GM12872 (cell line): ENCODE data around the gene EPHA2.

Experiments
- TF ChIP-seq, protein P1 (sequence below): IDR thresholded peaks from 3 replicates; pipeline ENCODE4 v1.5.1; 2011; ENCODE audit warnings: low read depth, mild to moderate bottlenecking, low read length, moderate library complexity; ENCODE audit not compliant: insufficient read depth

EPHA2 gene

GRCh38 chr1:16153096-16153998 lies 2.5 kb downstream of the EPHA2 start:
- TF ChIP-seq, protein P1, sequence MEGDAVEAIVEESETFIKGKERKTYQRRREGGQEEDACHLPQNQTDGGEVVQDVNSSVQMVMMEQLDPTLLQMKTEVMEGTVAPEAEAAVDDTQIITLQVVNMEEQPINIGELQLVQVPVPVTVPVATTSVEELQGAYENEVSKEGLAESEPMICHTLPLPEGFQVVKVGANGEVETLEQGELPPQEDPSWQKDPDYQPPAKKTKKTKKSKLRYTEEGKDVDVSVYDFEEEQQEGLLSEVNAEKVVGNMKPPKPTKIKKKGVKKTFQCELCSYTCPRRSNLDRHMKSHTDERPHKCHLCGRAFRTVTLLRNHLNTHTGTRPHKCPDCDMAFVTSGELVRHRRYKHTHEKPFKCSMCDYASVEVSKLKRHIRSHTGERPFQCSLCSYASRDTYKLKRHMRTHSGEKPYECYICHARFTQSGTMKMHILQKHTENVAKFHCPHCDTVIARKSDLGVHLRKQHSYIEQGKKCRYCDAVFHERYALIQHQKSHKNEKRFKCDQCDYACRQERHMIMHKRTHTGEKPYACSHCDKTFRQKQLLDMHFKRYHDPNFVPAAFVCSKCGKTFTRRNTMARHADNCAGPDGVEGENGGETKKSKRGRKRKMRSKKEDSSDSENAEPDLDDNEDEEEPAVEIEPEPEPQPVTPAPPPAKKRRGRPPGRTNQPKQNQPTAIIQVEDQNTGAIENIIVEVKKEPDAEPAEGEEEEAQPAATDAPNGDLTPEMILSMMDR, result no peak

- TF ChIP-seq, protein P1, result no peak
These were observed 3.3 kb downstream of the EPHA2 start for GRCh38 chr1:16152481-16153087.

- TF ChIP-seq, protein P1, result no peak
These were observed 3.9 kb downstream of the EPHA2 start for GRCh38 chr1:16151995-16152384.

DNA sequence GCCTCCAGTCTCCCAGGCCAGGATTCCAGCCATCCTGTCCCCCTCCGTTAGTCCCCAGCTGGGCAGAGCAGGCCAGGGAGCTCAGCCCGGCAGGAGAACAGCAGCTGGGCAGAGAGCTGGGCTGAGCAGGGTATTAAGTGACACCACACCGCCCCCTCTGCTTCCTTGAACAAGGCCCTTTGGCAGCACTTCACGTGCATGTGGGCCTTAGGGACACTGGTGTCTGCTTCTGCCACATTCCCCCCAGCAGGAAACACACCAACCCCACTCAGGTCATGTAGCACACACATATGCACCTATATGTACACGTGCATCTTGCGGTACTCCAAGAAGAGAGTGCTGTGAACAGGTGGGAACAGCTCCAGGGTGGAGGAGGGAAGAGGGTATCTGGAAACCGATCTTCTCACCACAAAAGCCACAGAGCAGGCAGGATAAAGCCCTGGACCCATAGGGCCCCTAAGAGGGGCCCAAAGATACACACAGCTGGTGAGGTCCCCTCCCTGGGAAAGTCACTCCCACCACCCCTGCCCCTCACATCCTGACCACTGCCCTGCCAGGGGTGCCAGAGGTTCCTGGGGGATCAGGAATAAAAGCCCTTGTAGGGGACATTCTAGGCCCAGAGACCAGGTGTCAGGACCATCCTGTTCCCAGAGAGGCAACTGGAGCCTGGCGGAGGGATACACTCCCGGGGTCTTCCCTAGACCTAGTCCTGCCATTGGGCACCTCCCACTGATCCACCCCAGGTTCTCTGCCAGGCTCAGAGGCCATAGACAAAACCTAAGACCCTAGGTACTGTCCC lies 4.5 kb downstream of the EPHA2 start:
- TF ChIP-seq, protein P1, result no peak

GRCh38 chr1:16150508-16150907 lies 5.4 kb downstream of the EPHA2 start:
- TF ChIP-seq, protein P1, result no peak

DNA sequence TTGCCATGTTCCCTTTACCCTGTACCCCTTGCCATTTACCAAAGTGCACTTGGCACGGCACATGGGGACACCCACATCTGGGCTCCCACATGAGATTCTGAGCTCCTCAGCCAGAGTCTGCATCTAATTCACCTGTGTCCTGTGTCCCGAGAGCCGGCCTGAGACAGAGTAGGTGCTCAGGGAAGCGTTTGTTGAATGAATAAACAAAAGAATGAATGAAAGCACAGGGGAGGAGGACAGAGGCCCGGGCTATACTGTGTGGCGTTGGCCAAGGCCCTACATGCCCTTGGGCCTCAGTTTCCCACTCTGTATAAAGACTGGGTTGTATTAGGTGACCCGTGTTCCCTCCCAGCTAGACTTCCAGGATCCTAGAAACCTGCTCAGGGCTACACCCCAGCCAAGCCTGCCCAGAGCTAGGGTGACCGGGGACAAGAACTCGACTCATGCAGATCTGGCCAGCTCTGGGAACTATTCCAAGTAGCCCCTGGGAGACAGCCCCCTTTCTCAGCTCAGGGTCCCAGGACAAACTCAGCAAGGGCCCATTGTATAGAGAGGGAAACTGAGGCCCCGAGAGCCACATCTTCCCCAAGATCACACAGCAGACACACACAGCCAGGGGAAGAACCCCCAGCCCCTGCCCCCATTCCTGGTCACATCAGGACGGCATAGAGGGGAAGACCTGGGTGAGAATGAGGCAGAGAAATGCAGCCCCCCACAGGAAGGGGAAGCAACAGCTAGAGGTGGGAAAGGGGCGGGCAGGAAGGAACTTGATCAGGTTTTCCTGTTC lies 6.0 kb downstream of the EPHA2 start:
- TF ChIP-seq, protein P1, result no peak
